ENCODE measurements around the gene DGCR6L.

DGCR6L gene

GRCh38 chr22:20291249-20291586 lies 28.6 kb downstream of the DGCR6L start:
- TF ChIP-seq TSHZ2 (CRISPR knock-in tag; IDR thresholded peaks at IDR 0.05) (no peak), ESRRG (CRISPR knock-in tag; IDR thresholded peaks at IDR 0.05) (no peak), ZNF8 (CRISPR knock-in tag; IDR thresholded peaks at IDR 0.05) (no peak), ZFP30 (CRISPR knock-in tag; IDR thresholded peaks at IDR 0.05) (no peak), ZNF565 (CRISPR knock-in tag; conservative IDR thresholded peaks at IDR 0.05; ENCODE audit: low read depth) (no peak), PATZ1 (CRISPR knock-in tag; IDR thresholded peaks at IDR 0.05; ENCODE audit: borderline replicate concordance) (no peak), ZC3H10 (CRISPR knock-in tag; IDR thresholded peaks at IDR 0.05) (no peak), TCF4 (CRISPR knock-in tag; IDR thresholded peaks at IDR 0.05; ENCODE audit: borderline replicate concordance) (no peak)
- no peak for ATAC-seq

- TF ChIP-seq PPARA (CRISPR knock-in tag; IDR thresholded peaks at IDR 0.05; ENCODE audit: borderline replicate concordance) (no peak), BACH2 (CRISPR knock-in tag; IDR thresholded peaks at IDR 0.05; ENCODE audit: borderline replicate concordance) (no peak), TSHZ2 (CRISPR knock-in tag; IDR thresholded peaks at IDR 0.05) (no peak), CSDC2 (CRISPR knock-in tag; IDR thresholded peaks at IDR 0.05) (no peak), CSRNP3 (CRISPR knock-in tag; IDR thresholded peaks at IDR 0.05) (no peak), PATZ1 (CRISPR knock-in tag; IDR thresholded peaks at IDR 0.05; ENCODE audit: borderline replicate concordance) (no peak), ARNTL (CRISPR knock-in tag; IDR thresholded peaks at IDR 0.05; ENCODE audit: borderline replicate concordance, low read depth) (no peak), POU6F1 (CRISPR knock-in tag; IDR thresholded peaks at IDR 0.05; ENCODE audit: borderline replicate concordance, low read depth) (no peak), ZNF70 (CRISPR knock-in tag; IDR thresholded peaks at IDR 0.05) (no peak), SNAI2 (CRISPR knock-in tag; IDR thresholded peaks at IDR 0.05) (no peak), GLIS3 (CRISPR knock-in tag; IDR thresholded peaks at IDR 0.05) (no peak), ZNF565 (CRISPR knock-in tag; conservative IDR thresholded peaks at IDR 0.05; ENCODE audit: low read depth) (no peak), ZNF8 (CRISPR knock-in tag; IDR thresholded peaks at IDR 0.05) (no peak), ZFP3 (CRISPR knock-in tag; IDR thresholded peaks at IDR 0.05) (no peak), ESRRG (CRISPR knock-in tag; IDR thresholded peaks at IDR 0.05) (no peak), TOX (CRISPR knock-in tag; IDR thresholded peaks at IDR 0.05; ENCODE audit: borderline replicate concordance) (no peak), RARB (CRISPR knock-in tag; IDR thresholded peaks at IDR 0.05) (no peak), CREB5 (CRISPR knock-in tag; IDR thresholded peaks at IDR 0.05; ENCODE audit: low read depth) (no peak), TCF4 (CRISPR knock-in tag; IDR thresholded peaks at IDR 0.05; ENCODE audit: borderline replicate concordance) (no peak), ISL1 (CRISPR knock-in tag; IDR thresholded peaks at IDR 0.05) (no peak)
- ATAC-seq: no peak
Observed at GRCh38 chr22:20290578-20291248, 29.1 kb downstream of the DGCR6L start.

All from SK-N-SH treated with all-trans-retinoic acid at 6 μM for 48 hours (cell line).